MCF 10A (cell line): ENCODE data around the gene DMAP1. TPM values are rescaled to one million over a fixed set of nuclear protein-coding genes. Genes with fewer than 3 reads are reported as not detected.

Experiments used
- Bru-seq: library from RNA; stranded (reverse); fragments of 400-500 nt; gene quantifications from one replicate; lab custom pipeline; 2021; lab: Mats Ljungman, UMichigan
- BruChase-seq, 2 experiments: library from RNA; stranded (reverse); fragments of 400-500 nt; gene quantifications; one replicate each; lab custom pipeline; 2021; lab: Mats Ljungman, UMichigan
- BruUV-seq: library from RNA; stranded (reverse); fragments of 400-500 nt; replicated peaks from 2 replicates; lab custom pipeline; 2021; lab: Mats Ljungman, UMichigan
- CTCF ChIA-PET: fragments of 300-600 bp; sonication (Branson Sonifier 250); formaldehyde crosslinking; extraction: SDS; loops from one replicate; lab custom pipeline; 2021; ENCODE audit warnings: antibody characterized with exemption, inconsistent platforms; lab: Yijun Ruan, JAX
- POLR2A ChIA-PET: fragments of 300-600, 350-650 bp; sonication (Branson Sonifier 250); formaldehyde crosslinking; extraction: SDS; loops from one replicate; lab custom pipeline; 2020; ENCODE audit warnings: antibody characterized with exemption, inconsistent platforms; lab: Yijun Ruan, JAX
- DNase-seq: peaks from one replicate; pipeline ENCODE4 v3.0.0-alpha.2; 2018; ENCODE audit not compliant: unreplicated experiment
- H3K27ac Mint-ChIP-seq: one replicate; pipeline ENCODE4 v1.8.0; 2022; ENCODE audit warnings: mild to moderate bottlenecking, low read depth, mixed read lengths; ENCODE audit not compliant: unreplicated experiment
- H3K27me3 Mint-ChIP-seq: one replicate; pipeline ENCODE4 v1.8.0; 2022; ENCODE audit warnings: mixed read lengths; ENCODE audit not compliant: insufficient read depth, unreplicated experiment
- H3K36me3 Mint-ChIP-seq: one replicate; pipeline ENCODE4 v1.8.0; 2022; ENCODE audit warnings: mild to moderate bottlenecking, moderate library complexity, mixed read lengths; ENCODE audit not compliant: insufficient read depth, unreplicated experiment
- H3K4me1 Mint-ChIP-seq: one replicate; pipeline ENCODE4 v1.8.0; 2022; ENCODE audit warnings: mixed read lengths; ENCODE audit not compliant: insufficient read depth, unreplicated experiment
- H3K4me3 Mint-ChIP-seq: one replicate; pipeline ENCODE4 v1.8.0; 2022; ENCODE audit warnings: mild to moderate bottlenecking, moderate library complexity, mixed read lengths; ENCODE audit not compliant: unreplicated experiment
- H3K9me3 Mint-ChIP-seq: one replicate; pipeline ENCODE4 v1.8.0; 2022; ENCODE audit warnings: mixed read lengths; ENCODE audit not compliant: unreplicated experiment
- CTCF ChIP-seq: fragments of 200-600 bp; IDR thresholded peaks from one replicate; pipeline ENCODE4 v1.8.0; 2022; ENCODE audit warnings: antibody characterized with exemption, mild to moderate bottlenecking; ENCODE audit not compliant: unreplicated experiment
- intact Hi-C: fragments of 100-400 bp; cut with micrococcal nuclease; formaldehyde crosslinking; loops from 2 replicates; pipeline ENCODE4 v1.14.1; 2022
- long read RNA-seq: library from polyadenylated mRNA; stranded (forward); transcript quantifications from one replicate; pipeline ENCODE4 v2.0.0, GENCODE V29; 2022
- total RNA-seq: library from RNA; stranded (reverse); gene quantifications from 2 replicates; pipeline ENCODE4 v1.2.3, GENCODE V29; 2022

DMAP1 gene
- total RNA-seq (36.6 and 38.5 TPM in 2 replicates), Bru-seq, nascent RNA (percentile 68 among the genes with signal in this experiment), BruChase-seq, experiment 1, labeled RNA remaining after a 6-hour chase (percentile 81 among the genes with signal in this experiment), BruChase-seq, experiment 2, labeled RNA remaining after a 2-hour chase (percentile 83 among the genes with signal in this experiment)
- long read RNA-seq, full-length matches to known transcripts: 32 of 67 reads
- long read RNA-seq, partial matches to known transcripts: 1 of 67 reads
- long read RNA-seq, other reads (novel, unspliced or antisense): 34 of 67 reads

GRCh38 chr1:44213222-44214112, at the start of gene DMAP1:
Gene DMAP1 (plus strand): TSS chr1:44213471. CDS start chr1:44213754, 283 bp downstream.
- intact Hi-C loops: loop anchor here (5.0 kb wide), 1 partner anchor 166 kb away; no protein-coding TSS in a partner anchor
- DNase-seq: peak; percentile 80
- Mint-ChIP-seq H3K9me3 (no peaks in the 10 kb centered on the region), H3K4me3 (peak within 1 kb of the TSS; percentile 82), H3K27ac (peak within 1 kb of the TSS; percentile 80), H3K36me3 (peaks cover 44% of the 10 kb centered on the region), H3K4me1 (peaks cover 25% of the 10 kb centered on the region), H3K27me3 (no peaks in the 10 kb centered on the region)
- ChIA-PET POLR2A (interaction anchor here (0.6 to 2.2 kb wide), 14 partner anchors 11 to 517 kb away, joined by 3 to 17 read pairs (median 4); no protein-coding TSS in a partner anchor), CTCF (interaction anchor here (0.6 to 1.5 kb wide), 9 partner anchors 11 to 439 kb away, joined by 3 to 7 read pairs (median 4); no protein-coding TSS in a partner anchor)
- TF ChIP-seq CTCF: no peak
- BruUV-seq: TSS peak; percentile 31

- Mint-ChIP-seq H3K27me3 (no peaks in the 10 kb centered on the region), H3K36me3 (no peaks in the 10 kb centered on the region), H3K4me3 (no peak overlapping the region), H3K27ac (no peak overlapping the region), H3K9me3 (no peaks in the 10 kb centered on the region), H3K4me1 (no peaks in the 10 kb centered on the region)
- intact Hi-C loops: no loop called here
- POLR2A ChIA-PET: no interaction called here
- no peak for DNase-seq
- BruUV-seq: no TSS peak
- CTCF ChIA-PET: interaction anchor here (1.4 kb wide), 1 partner anchor 49 kb away, joined by 3 read pairs; no protein-coding TSS in a partner anchor
- no peak for TF ChIP-seq CTCF
Measured at GRCh38 chr1:44168520-44169098, 44.7 kb upstream of the DMAP1 start.

- TF ChIP-seq CTCF: no peak
- Mint-ChIP-seq H3K9me3 (no peaks in the 10 kb centered on the region), H3K27me3 (no peaks in the 10 kb centered on the region), H3K4me3 (no peak overlapping the region), H3K27ac (no peak overlapping the region), H3K36me3 (no peaks in the 10 kb centered on the region), H3K4me1 (no peaks in the 10 kb centered on the region)
- intact Hi-C loops: no loop called here
- ChIA-PET CTCF (interaction anchor here (0.6 to 0.7 kb wide), 2 partner anchors 47 to 208 kb away, joined by 3 read pairs; no protein-coding TSS in a partner anchor), POLR2A (no interaction called here)
- DNase-seq: no peak
- BruUV-seq: no TSS peak
Measured at GRCh38 chr1:44170281-44170823, 42.9 kb upstream of the DMAP1 start.
